CD4-positive, alpha-beta T cell treated with Interleukin-4 for 1 hour (primary cell): ENCODE measurements around the gene SMIM10L1.

ENCODE experiments used
- DNase-seq, 2 donors: peaks; one replicate each; pipeline ENCODE4 v3.0.0-alpha.2; 2020 to 2022

SMIM10L1 gene

DNA sequence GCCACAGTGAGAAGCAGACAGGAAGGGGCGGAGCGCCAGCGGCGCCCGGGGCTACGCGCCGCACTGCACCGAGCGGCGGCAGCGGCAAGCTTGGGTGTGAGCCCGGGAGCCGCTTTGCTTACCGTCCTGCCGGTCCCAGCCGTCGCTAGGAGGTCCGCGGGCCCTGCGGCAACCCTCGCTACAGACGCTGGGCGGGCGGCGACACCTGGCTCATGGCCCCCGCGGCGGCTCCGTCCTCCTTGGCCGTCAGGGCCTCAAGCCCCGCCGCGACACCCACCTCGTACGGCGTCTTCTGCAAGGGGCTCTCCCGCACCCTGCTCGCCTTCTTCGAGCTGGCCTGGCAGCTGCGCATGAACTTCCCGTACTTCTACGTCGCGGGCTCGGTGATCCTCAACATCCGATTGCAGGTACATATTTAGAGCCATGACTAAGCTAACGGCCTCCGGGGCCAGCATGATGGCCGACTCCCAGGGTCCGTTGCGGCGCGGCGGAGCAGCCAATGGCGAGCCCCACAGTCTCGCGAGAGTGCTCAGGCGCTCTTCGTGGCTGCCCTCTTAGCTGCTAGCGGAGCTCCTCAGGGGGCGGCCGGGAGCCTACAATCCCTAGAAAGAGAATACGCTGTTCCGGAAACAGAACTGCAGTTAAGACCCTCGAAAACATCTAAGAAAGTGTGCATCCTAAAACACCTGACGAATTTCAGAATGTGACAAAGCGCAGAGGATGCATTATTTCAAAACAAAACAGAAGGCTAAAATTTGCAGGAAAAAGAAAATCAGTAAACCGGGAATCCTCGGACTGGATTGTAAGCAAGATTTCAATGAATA is at the start of gene SMIM10L1:
Gene SMIM10L1 (plus strand): TSS at position 50 of the 824 bp plus-strand sequence. CDS start 163 bp downstream, at position 213.
- peak; percentile 89 to 92 for DNase-seq

DNA sequence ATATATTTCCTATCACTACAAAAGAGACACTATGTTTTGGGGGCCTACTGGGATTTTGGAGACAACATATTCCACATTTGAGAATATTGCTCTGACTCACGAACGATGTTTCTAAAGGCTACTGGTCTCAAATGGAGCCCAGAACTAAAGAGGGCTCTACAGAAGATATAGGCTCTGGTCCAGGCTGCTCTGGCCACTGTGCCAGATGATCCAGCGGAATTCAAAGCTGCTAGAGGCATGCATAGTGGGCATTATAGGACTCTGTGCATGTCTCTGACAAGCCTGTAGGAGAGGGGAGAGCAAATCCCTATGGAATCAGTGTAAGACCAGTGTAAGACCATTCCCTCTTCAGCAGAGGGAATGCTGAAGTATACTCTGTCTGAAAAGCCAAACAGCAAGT is 40.6 kb upstream of the SMIM10L1 start:
- DNase-seq = no peak

DNA sequence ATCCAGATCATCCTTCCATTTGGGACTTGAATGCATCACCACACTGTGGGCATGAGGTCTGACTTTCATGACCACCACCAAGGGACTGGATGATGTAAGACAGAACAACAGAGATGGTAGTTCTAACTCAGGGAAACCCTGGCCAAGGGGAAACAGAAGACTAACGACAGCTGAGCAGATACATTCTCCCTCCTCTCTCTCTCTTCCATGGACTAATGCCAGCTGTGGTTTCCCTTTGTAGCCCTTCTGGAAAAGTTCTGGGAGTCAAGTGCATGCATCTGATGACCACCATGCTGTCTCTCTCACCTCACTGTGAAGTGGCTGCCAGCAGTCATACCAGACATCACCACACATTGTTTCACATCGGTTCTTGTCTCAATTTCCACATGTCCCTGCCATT is 40.0 kb upstream of the SMIM10L1 start:
- DNase-seq = no peak

DNA sequence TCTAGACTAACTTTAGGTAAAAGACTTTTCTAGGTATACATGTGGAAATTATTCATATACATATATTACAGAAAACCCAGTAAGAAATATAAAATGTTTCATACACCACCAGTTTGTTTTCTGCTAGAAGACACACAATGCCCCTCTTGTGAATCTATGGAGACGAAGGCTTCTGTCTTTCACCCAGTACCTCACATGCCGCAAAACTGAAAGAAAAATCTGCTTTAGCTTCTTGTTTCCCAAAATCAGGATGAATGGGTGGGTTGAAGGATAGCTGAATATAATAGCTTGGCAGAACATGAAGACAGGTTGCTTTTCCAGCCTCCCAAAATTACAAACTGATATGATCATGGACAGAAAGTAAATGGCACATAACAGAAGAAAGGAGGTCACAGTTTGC is 37.8 kb upstream of the SMIM10L1 start:
- no peak for DNase-seq

DNA sequence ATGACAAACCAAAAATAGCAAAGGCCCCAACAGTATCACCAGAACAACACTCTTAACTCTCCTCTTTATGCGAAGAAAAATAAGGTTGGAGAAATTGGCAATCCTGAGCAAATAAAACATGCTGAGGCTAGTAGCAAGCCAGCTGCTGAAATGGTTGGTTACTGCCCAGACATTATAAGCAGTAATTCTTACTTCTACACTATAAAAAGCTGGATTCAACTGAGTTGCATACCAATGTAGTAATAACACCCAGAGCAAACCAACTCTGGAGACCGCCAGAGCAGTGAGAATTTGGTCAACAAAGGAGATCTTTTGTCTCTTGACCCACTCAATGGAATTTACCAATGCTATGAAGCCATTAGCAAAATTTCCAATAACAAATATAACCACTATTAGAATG is 37.2 kb upstream of the SMIM10L1 start:
- DNase-seq = no peak

DNA sequence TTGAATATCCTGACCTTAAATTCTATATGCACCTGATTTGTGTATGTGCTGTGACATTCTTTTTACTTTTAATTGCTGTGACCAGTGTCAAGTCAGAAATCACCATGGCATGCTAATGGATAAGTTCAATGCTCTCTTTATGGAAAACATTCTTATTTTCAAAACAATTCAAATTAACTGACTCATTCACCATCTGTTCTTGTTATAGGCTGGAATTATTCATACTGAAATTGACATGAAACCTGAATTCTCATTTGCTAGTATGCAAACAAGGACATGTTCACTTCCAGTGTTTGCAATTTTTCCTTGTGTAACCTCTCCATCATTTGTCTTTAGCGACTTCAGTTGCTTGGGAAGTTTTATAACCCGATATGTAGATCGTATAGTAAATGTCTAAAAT is 36.7 kb upstream of the SMIM10L1 start, which contains the start of gene TAS2R30:
Gene TAS2R30 (minus strand): TSS at position 340 of the 400 bp plus-strand sequence. CDS start 400 bp downstream, outside the sequence.
- no peak for DNase-seq

DNA sequence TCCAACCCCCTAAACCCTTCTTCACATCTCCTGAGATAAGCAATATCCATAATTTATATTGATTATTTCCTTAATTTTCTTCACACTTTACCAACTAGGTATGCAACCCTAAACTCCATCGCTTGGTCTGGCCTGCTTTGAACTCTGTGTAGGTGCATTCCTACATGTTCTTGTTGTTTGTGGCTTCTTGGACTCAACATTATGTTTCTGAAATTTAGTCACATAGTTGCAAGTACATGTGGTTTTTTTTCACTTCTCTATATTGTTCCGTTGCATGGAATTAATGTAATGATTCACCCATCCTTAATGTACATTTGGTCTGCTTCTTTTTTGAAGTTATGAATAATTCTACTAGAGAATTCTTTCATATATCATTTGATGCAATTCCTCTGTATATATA is 34.9 kb upstream of the SMIM10L1 start:
- no peak for DNase-seq

DNA sequence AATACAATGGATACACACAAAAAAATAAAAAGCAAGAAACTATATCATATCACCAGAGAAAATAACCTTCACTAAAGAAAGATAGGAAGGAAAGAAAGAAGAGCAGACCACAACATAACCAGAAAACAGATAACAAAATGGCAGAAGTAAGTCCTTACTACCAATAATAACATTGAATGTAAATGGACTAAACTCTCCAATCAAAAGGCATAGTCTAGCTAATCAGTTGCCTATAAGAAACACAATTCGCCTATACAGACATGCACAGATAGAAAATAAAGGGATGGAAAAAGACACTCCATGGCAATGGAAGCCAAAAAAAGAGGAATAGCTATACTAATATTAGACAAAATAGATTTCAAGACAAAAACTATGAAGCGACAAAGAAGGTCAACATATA is 27.6 kb upstream of the SMIM10L1 start:
- no peak for DNase-seq

DNA sequence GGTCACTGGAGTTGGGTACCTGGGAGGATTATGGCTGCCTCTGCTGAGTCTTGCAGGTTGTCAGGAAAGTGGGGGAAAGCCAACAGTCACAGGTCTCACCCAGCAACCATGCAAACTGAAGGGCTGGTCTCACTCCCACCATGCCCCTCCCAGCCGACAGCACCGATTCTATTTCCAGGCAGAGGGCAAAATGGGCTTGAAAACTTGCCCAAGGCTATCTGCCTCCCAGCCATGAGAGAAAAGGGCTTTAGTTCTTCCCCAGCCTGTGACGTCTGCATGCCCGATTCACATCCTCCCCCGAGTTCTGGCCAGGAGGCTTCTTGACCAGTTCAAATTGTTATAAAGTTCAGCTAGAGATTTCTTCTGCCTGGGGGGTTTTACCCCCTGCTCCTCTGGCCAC is 26.7 kb upstream of the SMIM10L1 start:
- no peak for DNase-seq

DNA sequence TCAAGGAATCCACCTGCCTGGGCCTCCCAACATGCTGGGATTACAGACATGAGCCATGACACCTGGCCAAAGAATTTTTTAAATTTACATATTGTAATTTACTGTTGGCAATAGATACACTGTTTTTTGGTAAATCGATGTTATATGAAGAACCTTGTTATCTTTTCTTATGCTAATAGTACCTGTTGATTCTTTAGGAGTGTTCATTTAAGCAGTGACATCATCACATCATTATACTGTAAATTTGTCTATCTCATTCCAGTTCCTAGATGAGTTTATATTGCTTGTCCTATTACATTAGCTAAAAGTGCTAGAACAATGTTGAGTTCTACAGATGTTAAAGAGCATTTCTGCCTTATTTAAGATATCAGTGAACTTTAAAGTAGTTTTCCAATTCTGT is 23.6 kb upstream of the SMIM10L1 start:
- DNase-seq = no peak

DNA sequence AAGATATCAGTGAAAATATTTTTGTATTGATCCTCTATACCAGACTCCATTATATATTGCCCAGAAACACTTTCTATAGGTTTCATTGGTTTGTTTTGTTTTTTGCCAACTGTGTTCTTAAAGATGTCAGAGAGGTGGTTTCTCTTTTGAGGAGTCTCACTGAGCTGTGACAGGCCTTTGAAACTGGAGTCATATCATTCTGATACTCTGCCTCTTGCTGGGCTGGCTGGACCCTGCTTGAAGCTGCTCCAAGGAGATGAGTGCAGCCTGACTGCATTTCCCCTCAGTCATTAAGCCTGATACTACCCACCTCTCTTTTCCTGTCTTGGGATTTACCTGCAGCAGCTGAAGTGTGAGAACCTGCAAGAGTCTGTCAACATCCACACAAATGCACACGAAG is 20.2 kb upstream of the SMIM10L1 start:
- DNase-seq = no peak

DNA sequence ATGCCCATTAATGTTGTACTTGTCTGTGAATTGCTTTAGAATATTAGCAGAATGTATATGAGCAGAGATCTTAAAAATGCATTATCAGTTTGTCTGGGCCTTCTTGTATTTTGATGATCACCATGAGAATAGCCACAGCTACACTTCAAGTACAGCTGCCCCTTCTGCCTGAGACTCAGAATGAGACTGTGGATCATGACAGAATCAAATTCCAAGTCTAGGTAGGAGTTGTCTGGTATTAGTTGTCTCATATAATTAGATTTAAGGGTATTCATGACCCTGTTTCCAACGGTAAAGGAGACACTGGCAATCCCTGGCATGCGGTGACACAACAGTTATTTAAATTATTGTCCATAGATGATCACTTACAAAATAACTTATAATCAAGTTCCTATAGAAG is 18.3 kb upstream of the SMIM10L1 start:
- DNase-seq = no peak

DNA sequence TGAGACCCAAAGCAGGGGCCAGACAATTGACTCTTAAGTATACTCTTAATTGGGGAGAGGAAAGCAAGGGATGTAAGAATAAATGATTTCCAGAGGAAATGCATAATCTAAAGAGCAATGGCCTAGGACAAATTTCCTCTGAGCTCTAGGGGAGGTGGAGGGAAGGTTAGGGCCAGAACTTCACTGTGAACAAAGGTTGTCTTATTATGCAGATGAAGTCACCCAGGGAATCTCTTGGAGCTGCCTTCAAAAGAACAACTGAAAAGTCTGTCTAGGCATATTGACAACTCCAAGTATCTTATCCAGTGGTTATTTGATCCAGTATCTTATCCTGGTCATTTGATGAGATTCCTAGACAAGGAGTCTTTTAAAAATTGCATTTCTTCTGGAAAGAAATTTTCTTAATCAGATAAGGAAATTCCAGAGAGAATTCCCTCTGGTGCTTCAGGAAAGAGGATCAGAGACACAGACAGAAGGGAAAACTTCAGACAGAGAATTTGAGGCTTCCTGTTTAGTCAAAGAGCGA is 16.5 kb upstream of the SMIM10L1 start:
- no peak for DNase-seq

DNA sequence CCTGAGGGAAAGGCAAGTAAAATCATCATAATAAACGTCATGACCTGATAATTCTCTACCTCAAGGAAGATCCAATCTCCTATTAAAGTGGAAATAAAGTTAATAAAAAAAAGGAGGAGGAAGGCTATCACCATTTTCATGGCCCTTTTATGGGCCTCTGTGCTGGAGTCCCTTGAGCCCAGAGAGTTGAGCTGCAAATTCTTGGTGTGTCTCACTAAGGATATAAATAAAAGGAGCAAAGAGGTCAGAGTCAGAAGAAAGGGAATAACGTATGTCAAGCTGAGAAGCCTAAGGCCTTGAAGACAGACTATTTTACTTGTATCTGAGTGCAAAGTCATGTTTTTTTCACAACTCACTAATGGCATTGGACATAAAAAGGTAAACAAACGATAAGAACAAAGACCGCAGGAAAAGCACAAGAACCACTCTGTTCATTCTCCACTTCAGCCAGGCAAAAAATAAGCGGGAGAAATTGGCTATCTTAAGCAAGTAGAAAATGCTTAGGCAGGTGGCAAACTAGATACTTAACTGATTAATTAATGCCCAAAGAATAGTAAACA is 12.0 kb upstream of the SMIM10L1 start:
- no peak for DNase-seq

DNA sequence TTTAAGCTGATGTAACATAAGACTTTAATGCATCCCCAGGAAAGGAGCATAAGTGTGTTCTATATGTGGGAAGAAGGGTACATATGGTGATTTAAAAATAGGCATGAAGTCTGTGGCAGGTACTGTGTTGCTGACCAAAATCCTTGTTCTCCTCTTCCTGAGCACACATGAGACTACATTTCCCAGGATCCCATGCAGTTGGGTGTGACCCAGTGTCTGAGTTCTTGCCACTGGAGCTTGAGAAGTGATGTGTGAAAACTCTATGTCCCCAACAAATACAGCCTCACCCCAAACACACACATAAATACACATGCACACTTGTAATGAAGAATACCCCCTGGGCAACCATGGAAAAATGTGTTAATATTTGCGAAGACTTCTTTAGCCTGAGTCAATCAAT is 8.5 kb upstream of the SMIM10L1 start:
- DNase-seq = peak in 1 of 2 donors; percentile 14

DNA sequence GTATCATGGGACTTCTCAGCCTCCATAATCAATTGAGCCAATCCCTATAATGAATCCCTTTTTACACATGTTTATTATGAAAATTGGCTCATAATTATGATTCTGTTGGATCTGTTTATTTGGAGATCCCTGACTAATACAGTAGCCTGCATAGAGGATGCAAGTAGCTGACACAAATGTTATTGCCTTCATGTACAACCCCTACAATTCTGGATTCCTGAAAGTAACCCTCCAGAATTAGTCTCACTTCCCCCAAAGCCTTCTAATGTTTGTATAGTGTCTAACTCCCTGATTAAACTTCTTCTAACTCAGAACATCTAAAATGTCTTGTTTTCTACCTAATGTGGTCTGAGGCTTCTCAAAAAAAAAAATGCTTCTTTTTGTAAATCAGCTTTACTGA is 6.6 kb upstream of the SMIM10L1 start:
- no peak for DNase-seq

DNA sequence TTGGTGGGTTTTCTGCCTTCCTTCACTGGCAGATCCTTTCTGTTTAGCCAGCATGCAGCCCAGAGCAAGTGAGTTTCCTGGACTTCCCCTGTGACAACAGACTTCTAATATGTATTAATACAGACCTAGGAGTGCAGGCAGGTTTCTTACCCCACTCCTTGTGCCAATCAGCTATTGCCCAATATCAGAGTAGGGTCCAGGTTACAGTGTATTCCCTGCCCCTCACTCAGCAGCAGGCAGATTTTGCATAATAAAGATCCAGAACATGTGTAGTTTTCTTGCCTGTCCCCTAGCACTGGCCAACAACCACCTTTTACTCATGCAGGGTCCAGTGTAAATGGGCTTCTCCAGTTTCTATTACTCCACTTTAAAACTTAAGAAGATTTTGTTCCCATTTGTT is 4.7 kb upstream of the SMIM10L1 start:
- no peak for DNase-seq

DNA sequence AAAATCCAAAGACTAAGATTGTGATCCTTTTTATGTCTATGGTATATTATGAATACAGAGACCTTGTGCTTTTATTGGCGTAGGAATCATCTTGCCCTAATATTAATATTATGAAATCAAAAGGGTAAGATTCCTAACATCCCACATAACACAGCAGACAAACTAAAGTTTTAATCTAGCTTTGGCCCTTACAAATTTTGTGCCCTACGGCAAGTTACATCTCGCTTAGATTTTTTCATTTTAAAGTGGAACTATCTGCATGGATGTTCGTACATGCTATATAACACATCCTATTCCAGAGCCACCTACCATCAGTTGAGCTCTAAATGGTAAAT is 217 bp upstream of the SMIM10L1 start:
- no peak for DNase-seq

DNA sequence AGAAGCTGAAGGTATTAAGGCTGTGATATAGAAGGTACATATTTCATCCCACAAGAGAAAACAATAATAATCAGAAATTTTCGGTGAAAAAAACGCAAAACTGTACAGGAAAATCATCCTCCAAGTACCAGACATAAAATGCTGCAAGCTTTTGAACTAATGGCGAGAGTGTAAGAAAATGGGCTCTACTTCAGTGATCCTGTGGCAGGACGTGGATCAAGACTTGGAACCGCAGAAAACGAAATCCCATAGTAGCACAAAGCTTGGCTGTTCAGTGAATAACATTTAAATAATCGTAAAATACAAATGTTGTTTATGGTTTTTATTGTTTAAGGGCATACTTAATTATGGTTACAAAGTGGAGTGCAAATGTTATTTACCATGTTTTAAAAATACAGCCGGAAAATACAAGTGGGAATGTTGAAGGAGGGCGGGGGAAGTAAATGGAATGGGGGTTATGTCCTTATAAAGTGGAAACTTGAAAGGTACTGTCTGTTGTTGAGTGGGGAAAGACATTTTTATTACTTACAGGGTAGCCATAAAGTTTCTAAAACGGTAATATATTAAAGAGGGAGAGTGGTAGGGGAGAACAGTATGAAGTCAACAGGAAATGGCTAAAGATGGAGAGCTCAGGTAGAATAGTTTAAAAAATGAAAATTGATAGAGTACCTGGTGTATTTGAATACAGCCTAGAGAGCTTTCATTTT is 1.1 kb downstream of the SMIM10L1 start:
- DNase-seq = peak in 1 of 2 donors; percentile 14

DNA sequence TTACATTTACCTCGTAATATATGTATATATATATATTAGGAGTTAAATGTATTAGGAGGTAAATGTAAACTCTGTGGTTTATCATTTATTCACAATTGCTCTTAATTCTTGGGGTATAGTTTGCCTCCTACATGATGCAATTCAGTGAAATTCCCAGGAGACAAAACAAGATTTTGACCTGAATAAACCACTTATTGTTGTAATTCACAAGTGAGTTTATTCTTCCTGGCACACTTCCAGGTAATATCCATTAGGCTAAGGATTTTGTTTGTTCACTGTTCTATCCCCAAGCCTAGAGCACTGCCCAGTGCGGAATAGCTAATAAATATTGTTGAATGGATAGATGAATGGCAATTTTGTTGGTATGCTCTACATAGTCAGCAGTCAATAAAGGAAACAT is 3.0 kb downstream of the SMIM10L1 start:
- DNase-seq = no peak

DNA sequence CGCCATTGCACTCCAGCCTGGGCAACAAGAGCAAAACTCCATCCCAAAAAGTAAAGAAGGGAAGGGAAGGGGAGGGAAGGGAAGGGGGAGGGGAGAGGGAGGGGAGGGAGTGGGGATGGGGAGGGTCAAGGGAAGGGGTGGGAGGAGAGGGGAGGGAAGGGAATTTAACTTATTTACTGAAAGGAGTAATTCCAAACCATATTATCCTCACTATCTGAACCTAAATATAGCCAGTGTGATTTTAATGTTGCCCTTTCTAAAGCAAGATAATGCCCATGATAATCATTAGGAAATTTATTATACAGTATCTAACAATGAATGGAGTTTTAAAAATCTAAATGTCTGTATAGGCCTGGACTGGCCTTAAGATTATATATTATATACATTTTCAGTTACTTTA is 7.3 kb downstream of the SMIM10L1 start:
- no peak for DNase-seq

DNA sequence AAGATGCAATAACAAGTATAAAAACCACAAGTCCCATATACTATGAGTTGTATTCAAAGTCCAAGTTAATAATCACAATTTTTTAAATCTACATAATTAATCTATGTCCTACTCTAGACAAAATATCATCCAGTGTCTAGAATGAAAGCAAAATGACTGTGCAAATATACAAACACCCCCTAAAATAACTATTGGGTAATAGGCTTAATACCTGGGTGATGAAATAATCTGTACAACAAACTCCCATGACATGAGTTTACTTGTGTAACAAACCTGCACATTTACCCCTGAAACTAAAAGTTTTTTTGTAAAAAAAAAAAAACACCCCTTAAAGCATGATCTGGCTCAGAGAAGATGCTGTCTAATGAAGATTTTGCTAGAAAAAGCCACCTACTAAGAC is 11.5 kb downstream of the SMIM10L1 start:
- DNase-seq = no peak

DNA sequence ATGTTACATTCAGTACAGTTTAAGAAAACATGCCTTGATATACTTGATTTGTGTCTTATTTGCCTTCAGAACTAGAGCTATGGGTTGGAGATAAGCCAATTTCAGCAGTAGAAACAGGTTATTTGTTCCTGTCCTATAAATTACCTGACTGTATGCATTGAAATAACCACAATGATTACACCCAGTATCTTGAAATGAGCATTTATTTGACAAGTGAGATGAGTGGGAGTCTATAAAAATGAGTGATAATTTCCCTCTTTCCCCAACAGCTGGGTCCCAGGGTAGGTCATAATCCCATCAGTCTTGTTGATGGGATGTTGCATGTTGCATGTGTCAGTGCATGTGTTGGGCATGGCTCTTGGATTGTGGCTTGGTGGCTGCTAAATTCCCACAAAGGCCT is 12.0 kb downstream of the SMIM10L1 start:
- no peak for DNase-seq

DNA sequence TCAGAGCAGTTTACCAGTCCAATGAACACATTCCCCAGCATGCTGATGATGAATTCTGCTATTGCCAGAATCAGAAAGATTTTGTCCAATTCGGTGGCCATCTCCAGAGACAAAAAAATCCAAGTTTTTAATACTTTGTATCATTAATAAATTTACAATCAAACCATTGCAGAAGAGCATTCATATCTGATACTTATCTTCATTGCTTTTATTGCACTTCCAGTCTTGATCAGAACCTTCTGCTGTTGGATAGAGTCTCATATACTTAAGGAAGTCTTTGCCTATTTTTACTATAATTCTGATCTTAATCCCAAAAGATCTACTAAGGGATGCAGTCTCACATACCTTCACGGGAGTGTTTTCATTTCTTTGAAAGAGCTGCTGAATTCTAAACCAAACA is 15.8 kb downstream of the SMIM10L1 start, which contains the start of gene TAS2R42:
Gene TAS2R42 (minus strand): TSS at position 101 of the 400 bp plus-strand sequence. CDS start 0 bp downstream, at position 101.
- no peak for DNase-seq
